ENCODE data around the gene CCDC30.
"Not testable (repeated sequence)": the region's sequence is repeated elsewhere in the genome, so short reads cannot be mapped to it uniquely, and the experiment has no call there.

CCDC30 gene

DNA sequence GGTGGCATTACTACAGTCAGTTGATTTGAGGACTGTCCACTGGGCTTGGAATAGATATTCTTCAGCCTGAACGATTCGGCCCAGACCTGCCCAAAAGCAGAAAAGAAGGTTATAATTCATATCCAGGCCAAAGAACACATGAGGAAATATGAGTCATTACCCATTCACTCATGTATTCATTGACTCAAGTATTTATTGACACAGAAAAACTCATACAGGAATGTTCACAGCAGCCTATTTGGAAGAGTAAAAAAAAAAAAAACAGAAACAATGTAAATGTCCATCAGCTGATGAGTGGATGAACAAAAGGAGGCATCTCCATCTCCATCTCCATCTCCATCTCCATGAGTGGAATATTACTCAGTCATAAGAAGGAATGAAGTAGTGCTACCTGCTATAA lies 23.1 kb upstream of the CCDC30 start:
- peak; percentile 71 for DNase-seq
- in situ Hi-C loops (cut with HindIII; ENCODE audit: low pct_ligation_motif_present, low pct_unique_long_range_greater_than_20kb, low sequenced_read_pairs) = no loop called here

DNA sequence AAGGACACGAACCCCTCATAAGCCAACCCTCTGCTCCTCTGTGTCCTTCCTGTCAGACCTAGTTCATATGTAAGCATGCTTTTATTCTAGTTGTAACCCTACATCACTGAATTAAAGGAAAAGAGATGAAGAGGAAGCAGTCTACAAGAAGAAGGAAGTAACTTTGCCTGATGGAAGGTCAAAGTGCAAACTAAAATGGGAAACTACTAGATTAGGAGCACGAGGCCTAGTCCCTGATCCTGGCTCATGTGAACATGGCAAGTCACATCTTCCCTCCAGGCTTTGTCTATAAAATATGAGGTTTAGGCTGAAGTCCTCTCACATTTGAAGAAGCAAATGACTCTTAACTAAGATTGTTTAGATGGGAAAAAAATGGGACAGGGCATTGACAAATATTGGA lies 20.4 kb upstream of the CCDC30 start:
- in situ Hi-C loops (cut with HindIII; ENCODE audit: low pct_ligation_motif_present, low pct_unique_long_range_greater_than_20kb, low sequenced_read_pairs) = no loop called here

DNA sequence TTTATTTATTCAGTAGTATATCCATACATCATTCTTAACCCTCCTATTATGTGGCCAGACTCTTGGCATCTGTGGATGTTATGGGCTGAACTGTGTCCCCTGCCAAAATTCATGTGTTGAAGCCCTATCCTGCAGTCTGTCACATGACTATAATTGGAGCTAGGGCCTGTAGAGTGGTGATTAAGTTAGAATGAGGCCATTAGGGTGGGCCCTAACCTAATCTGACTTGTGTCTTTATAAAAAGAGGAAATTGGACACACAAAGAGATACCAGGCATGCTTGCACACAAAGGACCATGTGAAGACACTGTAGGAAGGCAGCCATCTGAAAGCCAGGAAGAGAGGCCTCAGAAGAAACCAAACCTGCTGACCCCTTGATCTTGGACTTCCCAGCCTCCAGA lies 13.8 kb upstream of the CCDC30 start:
- in situ Hi-C loops (cut with HindIII; ENCODE audit: low pct_ligation_motif_present, low pct_unique_long_range_greater_than_20kb, low sequenced_read_pairs) = no loop called here
- no peak for DNase-seq

More for the DNA sequence above, 20.4 kb upstream of the CCDC30 start:
- DNase-seq = no peak

DNA sequence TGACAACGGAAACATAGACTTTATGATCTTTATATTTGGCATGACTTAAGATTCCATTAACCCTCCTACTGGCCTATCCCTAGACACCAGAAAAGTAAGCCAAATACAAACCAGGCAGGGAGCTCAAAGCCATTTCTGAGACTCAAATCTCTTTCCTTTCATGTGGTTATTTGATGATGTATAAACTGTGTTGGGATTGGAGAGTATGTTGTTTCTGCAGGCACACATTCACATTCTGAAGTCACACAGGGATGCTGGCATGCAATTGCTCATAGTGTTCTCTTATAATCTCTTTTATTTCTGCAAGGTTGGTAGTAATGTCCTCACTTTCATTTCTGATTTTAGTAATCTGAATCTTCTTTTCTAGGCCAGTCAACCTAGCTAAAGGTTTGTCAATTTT lies 13.0 kb upstream of the CCDC30 start:
- in situ Hi-C loops (cut with HindIII; ENCODE audit: low pct_ligation_motif_present, low pct_unique_long_range_greater_than_20kb, low sequenced_read_pairs) = no loop called here
- no peak for DNase-seq

DNA sequence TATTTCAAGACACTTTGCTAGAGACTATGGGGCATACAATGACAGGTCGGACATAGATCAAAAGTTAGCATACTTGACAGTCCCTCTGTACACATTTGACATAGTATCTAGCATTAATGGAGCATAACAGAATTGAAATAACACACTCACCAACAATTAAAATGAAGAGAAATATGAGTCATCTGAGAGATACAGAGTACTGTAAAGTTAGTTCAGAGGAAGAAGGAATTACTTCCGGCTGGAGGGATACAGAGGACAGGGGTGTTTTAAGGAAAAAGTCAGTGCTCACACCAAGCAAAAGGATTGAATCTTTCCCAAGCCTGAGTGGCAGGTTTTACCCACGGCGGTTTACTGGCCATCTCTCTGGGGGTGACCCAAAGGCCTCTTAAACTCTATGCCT lies 9.7 kb upstream of the CCDC30 start:
- in situ Hi-C loops (cut with HindIII; ENCODE audit: low pct_ligation_motif_present, low pct_unique_long_range_greater_than_20kb, low sequenced_read_pairs) = no loop called here
- peak; percentile 18 for DNase-seq

DNA sequence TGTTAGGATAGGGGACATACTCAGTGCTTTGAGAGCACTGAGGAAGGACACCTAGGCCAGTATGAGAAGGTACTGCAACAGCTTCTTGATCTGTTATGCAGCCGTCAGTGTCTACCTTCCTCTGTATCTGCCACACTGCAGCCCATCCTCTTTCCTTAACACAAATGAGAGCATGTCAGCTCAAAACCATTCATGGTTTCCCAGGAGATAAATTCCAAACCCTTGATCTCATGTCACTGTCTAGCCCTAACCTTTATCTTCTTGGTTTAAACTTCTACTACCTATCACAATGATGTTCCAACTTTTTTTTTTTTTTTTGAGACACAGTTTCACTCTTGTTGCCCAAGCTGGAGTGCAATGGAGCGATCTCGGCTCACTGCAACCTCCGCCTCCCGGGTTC lies 8.7 kb upstream of the CCDC30 start:
- in situ Hi-C loops (cut with HindIII; ENCODE audit: low pct_ligation_motif_present, low pct_unique_long_range_greater_than_20kb, low sequenced_read_pairs) = no loop called here
- peak; percentile 81 for DNase-seq

DNA sequence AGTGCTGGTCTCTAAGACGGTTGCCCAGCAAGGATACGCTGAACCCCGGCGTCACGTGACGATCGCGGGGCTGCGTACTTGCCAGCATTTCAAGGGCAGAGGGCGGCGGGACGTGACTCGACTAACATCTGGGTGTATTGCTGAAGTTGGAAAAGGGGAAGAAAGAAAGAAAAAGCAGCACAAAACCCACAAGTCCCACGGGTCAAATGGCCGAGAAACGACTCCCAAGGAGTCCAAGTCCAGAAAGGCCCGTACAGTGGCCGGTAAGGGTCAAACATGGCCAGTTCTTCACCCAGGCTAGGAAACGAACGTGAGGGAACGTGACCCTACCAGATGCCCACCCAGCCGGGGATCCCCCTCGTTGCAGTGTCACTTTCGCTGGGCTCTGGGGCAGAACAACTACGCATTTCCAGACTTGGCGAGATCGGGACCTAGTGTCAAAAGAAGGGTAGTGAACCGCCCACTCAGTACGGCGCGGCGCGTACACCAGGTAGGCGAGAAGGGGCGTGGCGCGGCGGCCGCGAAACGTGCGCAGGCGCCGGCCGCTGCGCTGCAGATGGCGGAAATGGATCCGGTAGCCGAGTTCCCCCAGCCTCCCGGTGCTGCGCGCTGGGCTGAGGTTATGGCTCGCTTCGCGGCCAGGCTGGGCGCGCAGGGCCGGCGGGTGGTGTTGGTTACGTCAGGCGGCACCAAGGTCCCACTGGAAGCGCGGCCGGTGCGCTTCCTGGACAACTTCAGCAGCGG lies 6.9 kb upstream of the CCDC30 start, which contains the start of the genes PPCS and ZMYND12:
Gene PPCS, plus strand, starts transcription at position 534 of the 744 bp plus-strand sequence. Its CDS starts 23 bp downstream, at position 557.
Gene ZMYND12, minus strand, starts transcription at position 13 of the 744 bp plus-strand sequence. CDS start 25 bp downstream, outside the sequence.
- in situ Hi-C loops (cut with HindIII; ENCODE audit: low pct_ligation_motif_present, low pct_unique_long_range_greater_than_20kb, low sequenced_read_pairs) = no loop called here
- peak; percentile 81 for DNase-seq

DNA sequence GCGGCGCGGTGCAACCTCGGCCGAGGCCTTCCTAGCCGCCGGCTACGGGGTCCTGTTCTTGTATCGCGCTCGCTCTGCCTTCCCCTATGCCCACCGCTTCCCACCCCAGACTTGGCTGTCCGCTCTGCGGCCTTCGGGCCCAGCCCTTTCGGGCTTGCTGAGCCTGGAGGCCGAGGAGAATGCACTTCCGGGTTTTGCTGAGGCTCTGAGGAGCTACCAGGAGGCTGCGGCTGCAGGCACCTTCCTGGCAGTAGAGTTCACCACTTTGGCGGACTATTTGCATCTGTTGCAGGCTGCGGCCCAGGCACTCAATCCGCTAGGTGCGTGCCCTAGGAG lies 6.4 kb upstream of the CCDC30 start:
- in situ Hi-C loops (cut with HindIII; ENCODE audit: low pct_ligation_motif_present, low pct_unique_long_range_greater_than_20kb, low sequenced_read_pairs) = no loop called here
- DNase-seq = peak; percentile 60

DNA sequence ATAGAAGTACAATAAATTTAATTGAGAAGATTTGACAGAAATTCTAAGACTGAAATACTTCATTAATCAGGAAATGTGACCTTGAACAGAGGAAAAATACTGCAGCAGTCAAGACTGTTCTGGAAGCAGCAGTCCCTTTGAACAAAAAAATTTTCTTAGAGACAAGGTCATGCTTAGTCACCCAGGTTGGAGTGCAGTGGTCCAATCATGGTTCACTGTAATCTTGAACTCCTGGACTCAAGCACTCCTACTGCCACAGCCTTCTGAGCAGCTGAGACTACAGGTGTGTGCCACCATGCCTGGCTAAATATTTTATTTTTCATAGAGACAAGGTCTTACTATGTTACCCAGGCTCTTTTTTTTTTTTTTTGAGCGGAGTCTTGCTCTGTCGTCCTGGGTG lies 1.9 kb upstream of the CCDC30 start:
- no peak for DNase-seq
- in situ Hi-C loops (cut with HindIII; ENCODE audit: low pct_ligation_motif_present, low pct_unique_long_range_greater_than_20kb, low sequenced_read_pairs) = no loop called here

DNA sequence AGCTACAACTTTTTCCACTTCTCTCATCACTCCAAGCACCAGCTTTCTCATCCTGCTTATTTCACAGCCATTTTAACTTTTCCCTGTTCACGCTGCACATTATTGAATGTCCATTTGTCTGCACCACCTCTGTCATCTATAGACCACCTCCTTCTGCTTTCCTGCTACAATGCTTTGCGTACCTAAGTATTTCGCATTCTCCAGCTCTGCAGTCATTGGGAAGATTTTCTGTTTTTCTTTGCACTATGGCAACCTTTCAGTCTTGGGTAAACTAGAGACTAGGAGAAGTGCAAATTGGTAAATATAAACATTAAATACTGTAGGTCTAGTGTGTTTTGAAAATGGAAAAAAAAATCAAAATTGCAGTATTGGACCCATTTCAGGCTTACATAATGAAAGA lies 835 bp downstream of the CCDC30 start:
- in situ Hi-C loops (cut with HindIII; ENCODE audit: low pct_ligation_motif_present, low pct_unique_long_range_greater_than_20kb, low sequenced_read_pairs) = no loop called here
- no peak for DNase-seq

DNA sequence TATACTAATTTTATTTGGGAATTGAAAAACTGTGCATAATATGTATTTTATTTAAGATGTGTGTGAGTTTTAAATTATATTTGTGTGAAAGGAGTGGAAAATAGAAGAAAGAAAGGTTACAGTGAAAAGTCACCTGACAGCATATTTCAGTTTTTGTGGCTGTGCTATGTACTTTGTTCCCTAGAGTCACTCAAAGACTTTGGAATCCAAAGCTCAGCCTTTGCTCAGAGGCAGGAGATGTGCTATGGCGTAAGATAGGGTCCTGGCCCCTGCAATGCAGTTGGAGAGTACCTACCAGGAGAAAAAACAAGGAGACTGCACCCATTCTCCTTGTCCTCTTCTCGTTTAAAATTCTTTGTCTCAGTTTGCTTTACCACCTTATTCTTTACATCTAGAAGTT lies 2.9 kb downstream of the CCDC30 start:
- in situ Hi-C loops (cut with HindIII; ENCODE audit: low pct_ligation_motif_present, low pct_unique_long_range_greater_than_20kb, low sequenced_read_pairs) = no loop called here
- DNase-seq = no peak

DNA sequence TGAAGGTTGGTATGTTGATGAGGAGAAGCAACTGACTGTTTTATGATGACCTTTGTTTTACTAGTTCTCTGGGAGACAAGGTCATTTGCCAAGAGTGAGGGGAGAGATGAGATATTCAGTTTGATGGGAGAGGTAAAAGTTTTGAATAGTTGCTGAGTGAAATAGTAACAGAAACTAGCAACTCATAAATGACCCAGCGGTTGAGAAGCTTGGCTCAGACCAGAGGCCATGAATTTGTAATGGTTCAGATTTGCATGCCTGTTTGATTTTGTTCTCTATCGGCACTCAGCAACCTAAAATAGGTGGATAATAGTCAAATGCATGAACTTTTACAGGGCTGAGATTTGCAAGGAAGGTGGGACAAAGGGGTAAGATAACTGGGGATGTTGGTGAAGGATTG lies 6.6 kb downstream of the CCDC30 start:
- no peak for DNase-seq
- in situ Hi-C loops (cut with HindIII; ENCODE audit: low pct_ligation_motif_present, low pct_unique_long_range_greater_than_20kb, low sequenced_read_pairs) = no loop called here

DNA sequence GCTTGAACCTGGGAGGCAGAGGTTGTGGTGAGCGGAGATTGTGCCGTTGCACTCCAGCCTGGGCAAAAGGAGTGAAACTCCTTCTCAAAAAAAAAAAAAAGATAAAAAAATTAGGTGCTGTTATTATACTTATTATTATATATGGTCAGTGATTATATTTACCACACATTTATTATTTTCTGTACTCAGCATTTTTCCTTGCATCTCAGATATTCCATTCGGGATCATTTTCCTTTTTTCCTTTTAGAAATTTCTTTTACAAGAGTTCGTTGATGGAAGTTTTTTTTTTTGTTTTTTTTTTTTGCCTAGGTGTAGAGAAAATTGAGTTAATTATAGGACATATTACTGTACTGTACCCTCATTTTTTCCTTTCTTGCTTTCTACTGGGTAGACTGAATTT lies 13.5 kb downstream of the CCDC30 start:
- in situ Hi-C loops (cut with HindIII; ENCODE audit: low pct_ligation_motif_present, low pct_unique_long_range_greater_than_20kb, low sequenced_read_pairs) = no loop called here
- no peak for DNase-seq

DNA sequence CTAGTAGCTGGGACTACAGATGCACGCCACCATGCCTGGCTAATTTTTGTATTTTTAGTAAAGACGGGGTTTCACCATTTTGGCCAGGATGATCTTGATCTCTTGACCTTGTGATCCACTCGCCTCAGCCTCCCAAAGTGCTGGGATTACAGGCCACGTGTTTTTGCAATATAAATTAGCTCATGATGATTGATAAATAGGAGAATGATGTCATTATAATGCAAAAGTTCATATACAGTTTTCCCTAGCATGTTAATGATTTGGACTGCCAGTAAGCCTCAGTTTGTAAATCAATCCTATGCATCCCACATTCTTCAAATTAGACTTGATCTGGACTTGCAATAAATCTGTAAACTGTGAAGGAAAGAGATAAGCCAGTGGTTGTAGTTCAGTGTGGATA lies 14.3 kb downstream of the CCDC30 start:
- DNase-seq; in situ Hi-C loops (cut with HindIII; ENCODE audit: low pct_ligation_motif_present, low pct_unique_long_range_greater_than_20kb, low sequenced_read_pairs): not testable (repeated sequence)

DNA sequence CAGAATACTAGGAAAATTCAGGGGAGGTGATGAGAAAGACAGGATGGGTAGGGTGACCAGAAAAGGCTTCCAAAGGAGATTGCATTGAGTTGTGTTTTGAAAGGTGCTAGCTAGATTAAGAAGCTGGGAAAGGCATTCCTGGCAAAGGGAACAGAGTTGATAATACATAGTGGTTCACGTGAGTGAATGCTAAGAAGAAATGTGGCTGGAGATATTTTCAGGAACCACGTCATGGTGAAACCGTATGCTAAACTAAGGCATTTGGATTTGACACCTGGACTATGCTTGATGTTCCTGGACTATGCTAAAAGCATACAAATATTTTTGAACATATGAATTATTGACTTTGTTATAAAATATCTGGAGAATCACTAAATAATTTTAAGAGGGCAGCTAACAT lies 14.7 kb downstream of the CCDC30 start:
- DNase-seq = no peak
- in situ Hi-C loops (cut with HindIII; ENCODE audit: low pct_ligation_motif_present, low pct_unique_long_range_greater_than_20kb, low sequenced_read_pairs) = no loop called here

DNA sequence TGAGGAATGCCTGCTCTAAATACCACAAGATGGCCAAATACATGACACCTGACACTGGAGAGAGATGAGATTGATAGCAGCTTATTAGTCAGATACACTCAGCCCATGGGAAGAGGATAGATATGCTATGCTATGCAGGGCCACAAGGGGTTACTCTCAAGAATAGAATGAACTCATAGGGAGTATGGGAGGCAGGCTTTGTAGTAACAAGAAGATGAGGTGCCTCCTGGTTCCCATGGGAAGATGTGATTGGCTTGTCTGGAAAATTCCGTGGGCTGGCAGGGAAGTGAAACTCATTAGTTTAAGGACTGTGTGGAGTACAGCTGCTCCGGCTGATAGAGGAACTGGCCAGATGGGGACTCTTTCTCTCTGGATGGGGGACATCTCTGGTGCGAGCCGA lies 16.5 kb downstream of the CCDC30 start:
- peak; percentile 34 for DNase-seq
- in situ Hi-C loops (cut with HindIII; ENCODE audit: low pct_ligation_motif_present, low pct_unique_long_range_greater_than_20kb, low sequenced_read_pairs) = no loop called here

DNA sequence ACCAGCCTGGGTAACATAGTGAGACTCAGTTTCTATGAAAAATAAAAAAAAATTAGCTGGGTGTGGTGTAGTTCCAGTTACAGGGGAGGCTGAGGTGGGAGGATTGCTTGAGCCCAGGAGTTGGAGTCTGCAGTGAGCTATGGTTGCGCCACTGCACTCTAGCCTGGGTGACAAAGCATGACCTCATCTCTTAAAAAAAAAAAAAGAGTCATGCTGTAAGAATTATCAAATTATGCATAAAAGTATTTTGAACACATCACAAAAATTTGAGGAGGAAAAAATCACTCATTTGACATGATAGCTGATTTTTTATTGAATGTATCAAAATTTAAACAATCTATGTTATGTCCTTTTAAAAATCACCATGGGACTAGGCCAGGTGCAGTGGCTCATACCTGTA lies 17.8 kb downstream of the CCDC30 start:
- no peak for DNase-seq
- in situ Hi-C loops (cut with HindIII; ENCODE audit: low pct_ligation_motif_present, low pct_unique_long_range_greater_than_20kb, low sequenced_read_pairs) = no loop called here

DNA sequence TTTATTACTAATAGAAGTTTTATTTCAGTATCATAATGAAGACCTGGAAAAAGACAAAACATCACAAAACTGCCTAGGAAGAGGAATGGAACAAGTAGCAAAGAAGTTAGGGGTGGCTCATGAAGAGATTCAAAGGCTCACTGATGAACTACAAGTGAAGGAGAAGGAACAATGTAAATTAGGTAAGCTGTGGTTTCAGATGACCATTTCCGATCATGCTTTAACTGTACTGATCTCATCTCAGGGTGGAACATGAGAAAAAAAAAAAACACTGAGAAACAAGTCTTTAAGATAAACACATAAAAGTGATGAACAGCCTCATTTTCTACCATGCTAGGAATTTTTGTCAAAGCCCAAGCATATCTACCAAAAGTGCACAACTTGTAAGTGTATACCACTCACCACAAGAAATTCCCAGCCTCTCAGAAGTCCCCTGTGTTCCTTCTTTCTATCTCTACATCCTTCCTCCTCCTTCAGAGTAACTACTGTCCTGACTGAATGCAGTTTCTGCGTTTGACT lies 19.6 kb downstream of the CCDC30 start:
- no peak for DNase-seq
- in situ Hi-C loops (cut with HindIII; ENCODE audit: low pct_ligation_motif_present, low pct_unique_long_range_greater_than_20kb, low sequenced_read_pairs) = no loop called here

DNA sequence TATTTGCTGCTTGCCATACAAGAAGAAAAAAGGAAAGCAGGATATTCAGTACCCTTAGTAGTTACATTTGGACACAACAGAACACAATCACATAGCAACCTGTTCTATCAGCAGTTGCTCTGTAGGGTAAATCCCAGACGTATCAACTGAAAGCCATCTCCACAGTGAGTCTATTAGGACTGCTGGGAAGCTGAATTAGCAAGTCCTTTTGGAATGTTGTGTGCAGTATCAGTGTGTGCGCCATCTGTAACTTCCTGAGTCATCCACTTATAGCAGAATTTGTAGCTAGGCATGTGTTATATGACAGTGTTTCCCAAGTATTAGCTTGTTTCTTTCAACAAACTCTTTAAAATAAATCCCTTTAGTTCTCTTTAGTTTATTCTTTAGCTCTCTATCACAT lies 21.3 kb downstream of the CCDC30 start:
- in situ Hi-C loops (cut with HindIII; ENCODE audit: low pct_ligation_motif_present, low pct_unique_long_range_greater_than_20kb, low sequenced_read_pairs) = no loop called here
- DNase-seq = peak; percentile 88

DNA sequence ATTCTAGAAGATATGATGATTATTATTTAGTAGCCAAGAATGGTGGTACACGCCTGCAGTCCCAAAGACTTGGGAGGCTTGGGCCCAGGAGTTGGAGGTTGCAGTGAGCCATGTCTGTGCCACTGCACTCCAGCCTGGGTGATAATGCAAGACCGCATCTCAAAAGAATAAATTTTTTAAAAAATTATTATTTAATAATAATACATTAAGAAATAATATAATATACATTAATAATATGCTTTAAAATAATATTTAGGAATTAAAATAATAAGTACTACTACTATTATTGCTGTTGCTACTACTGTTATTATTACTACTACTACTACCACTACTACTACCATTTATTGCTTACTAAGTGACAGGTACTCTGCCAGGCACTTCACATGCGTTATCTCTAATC lies 27.2 kb downstream of the CCDC30 start:
- no peak for DNase-seq
- in situ Hi-C loops (cut with HindIII; ENCODE audit: low pct_ligation_motif_present, low pct_unique_long_range_greater_than_20kb, low sequenced_read_pairs) = no loop called here
